Fibroblast of skin of left biceps (primary cell): ENCODE measurements around the gene GPR34.
"Not testable (repeated sequence)": the region's sequence is repeated elsewhere in the genome, so short reads cannot be mapped to it uniquely, and the experiment has no call there.

Experiments used
- DNase-seq, 2 experiments: peaks; one replicate each; pipeline ENCODE4 v3.0.0-alpha.2; 2013; ENCODE audit warnings: low read depth in 2 of 2

GPR34 gene, protein sequence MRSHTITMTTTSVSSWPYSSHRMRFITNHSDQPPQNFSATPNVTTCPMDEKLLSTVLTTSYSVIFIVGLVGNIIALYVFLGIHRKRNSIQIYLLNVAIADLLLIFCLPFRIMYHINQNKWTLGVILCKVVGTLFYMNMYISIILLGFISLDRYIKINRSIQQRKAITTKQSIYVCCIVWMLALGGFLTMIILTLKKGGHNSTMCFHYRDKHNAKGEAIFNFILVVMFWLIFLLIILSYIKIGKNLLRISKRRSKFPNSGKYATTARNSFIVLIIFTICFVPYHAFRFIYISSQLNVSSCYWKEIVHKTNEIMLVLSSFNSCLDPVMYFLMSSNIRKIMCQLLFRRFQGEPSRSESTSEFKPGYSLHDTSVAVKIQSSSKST

GRCh38 chrX:41688835-41689234, at the start of gene GPR34:
Gene GPR34, plus strand, starts transcription at chrX:41688973. Its CDS starts 6,661 bp downstream, at chrX:41695634.
- no peak for DNase-seq

DNA sequence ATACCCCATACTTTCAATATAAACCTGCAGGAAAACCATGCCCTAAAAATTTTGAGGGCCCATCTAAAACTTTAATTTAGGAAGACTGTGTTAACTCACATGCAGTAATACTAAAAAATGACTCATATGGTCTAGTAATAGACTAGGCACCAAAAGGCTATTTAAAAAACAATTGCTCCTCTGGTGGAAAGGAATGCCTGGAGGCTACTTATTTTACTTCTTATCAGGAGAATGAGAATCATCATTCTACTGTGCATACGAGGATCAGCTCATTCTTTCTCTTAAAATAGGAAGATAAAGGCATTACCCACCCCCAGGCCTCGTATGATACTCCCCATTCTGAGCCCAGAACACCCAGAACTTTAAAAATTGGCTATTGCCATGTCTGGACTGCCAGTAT, 42.6 kb upstream of the GPR34 start:
- DNase-seq: not testable (repeated sequence)

GRCh38 chrX:41653125-41653524, 35.6 kb upstream of the GPR34 start:
- no peak for DNase-seq

DNA sequence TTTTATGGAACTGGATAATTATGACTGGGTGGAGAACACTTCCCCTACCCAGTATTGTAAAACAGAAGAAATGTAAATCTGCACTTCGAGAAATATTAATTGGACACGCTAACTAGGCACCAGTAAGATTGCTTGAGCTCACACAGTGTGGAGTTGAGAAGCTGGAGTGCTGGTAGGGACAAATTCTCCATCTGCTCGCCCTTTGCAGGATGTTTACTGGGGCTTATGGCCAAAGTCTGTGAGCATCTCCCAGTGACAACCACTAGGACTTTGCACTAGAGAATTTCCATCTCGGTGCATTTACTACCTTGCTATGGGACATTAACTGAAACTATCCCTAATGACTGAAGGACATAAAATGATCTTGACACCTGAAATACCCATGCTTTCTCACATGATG, 33.7 kb upstream of the GPR34 start:
- no peak for DNase-seq

DNA sequence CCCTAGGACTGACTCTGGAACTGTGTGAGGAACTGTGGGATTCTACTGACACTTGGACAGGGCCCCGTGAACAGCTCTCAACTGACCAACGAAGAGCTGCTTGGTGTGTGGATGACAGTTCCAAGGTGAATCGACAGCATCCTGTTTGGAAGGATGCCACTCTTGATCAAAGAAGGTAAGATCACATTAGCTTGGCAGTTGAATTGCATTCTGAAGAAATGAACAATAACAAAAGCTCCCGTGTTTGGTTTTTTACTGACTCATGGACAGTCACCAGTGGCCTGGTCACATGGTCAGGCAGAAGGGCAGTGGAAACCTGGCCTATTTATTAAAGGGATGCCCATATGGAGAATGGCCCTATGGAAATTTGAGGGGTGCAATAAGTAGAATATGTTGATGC, 33.1 kb upstream of the GPR34 start:
- DNase-seq: no peak

DNA sequence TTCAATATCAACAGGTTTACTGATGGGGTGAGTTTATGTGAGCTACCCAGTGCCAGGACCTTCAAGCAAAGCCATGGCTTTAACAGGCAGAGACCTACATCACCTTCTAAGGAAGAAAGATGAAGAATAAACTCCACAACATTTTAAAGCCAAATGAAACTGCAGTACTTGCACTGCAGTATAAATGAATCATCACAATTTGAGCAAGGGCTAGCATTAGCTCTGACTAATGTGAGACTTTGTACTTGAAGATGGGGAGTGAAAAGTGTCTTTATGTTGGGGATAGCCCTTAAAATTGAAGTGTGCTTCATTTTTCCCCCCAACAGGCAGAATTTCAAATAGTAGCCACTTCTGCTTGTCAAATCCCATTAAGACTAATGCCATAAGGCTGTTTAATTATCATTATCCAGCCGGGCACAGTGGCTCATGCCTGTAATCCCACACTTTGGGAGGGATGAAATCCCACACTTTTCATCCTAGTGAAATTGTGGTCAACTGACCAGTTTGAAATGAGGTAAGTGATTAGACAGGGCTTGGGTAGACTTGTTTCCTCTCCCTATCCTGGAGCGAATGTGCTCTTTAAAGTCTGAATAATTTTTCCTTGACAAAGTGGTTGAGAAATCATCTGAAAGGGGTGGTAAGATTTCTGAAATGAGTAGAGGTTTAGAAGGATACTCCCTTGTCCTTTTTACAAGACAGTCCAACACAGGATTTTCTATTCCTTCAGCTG, 27.2 kb upstream of the GPR34 start:
- no peak for DNase-seq

DNA sequence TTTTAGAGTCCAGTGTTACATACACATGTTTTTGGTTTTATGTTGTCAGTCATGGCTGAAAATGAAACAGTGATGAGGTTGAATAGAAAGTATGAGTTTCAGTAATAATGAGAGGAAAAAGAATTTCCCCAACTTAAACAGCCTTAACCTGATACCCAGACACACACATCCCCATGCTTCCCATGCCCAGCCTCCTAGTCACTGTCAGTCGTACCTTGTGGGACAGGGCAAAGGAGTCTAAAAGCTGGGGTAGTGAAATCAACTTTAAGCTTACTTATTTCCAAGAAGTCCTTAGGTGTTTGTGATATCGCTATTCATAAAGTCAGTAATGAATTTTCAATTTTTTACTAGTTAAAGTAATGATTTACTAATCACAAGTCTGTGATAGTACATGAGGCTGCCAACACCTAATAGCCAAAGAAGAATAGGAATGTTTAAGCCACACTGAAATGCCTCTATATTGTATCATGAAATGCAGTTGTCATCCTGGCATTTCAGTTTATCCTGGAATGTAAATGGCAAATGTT, 24.3 kb upstream of the GPR34 start:
- no peak for DNase-seq

DNA sequence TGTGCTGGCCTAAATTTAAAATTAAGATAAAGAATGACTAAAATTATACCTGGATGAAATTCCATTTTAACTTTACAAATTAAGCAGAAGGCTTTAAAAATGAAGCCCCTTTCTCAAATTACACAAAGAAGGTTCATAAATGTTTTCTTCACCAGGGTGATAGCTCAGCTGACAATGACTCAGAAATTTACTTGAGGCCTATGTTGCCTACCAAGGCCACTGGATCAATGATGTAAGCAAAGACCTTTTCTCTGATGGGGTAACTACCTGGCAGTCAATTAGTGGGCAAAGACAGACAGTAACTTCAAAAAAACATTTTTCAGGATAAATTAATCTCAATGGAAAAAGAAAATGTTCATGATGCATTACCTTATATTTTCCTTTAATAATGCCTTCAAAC, 23.9 kb upstream of the GPR34 start:
- DNase-seq: no peak

DNA sequence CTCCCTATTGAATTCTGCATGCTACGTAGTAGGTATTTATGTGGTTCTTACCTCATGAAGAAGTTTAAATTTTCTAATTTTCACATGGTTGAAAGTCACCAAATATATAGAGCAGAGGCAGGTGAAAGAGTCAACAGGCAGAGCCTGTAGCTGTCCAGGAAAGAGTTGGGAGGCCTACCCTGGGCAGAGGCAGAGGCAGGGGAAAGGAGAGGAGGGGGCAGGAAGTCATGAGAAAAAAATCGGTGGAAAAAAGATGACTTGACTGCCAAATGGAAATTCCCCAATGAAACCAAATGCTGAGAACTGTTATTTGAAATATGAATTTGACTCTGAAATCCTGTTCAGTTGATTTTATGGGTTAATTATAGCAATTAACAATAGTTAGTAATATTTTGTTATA, 23.1 kb upstream of the GPR34 start:
- DNase-seq: no peak

DNA sequence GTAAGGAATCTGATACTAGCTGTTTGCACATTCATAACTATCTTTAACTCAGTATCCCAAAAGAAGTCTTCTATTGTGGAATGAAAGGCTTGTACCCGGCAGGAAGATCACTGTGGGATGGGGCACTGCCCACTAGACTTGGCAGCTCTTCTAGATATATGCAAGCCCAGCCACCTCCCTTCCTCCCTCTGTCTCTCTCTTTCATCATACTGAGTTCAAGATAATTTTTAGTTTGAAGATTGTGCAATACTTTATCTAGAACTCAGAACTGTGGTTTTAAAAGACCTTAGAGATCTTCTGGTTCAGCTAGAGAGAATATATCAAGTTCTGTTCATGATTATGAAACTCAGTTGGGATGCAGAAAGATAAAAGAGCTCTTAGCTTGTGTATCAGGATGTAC, 22.5 kb upstream of the GPR34 start:
- DNase-seq: no peak

DNA sequence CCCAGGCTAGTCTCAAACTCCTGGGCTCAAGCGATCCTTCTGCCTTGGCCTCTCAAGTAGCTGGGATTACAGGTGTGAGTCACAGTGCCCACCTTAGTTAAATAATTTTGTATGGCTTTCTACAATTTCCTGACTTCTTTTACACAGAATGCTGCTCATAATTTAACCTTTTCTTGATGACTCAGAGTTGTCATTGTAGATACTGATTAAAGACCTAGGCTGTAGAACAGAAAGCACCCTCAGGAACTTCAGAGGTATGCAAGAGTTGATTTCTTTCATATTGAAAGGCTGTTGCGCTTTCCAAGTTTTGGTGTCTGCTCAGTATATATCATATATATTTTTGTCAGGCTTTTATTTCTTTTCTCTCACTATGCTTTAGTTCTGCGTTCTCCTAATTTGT, 21.1 kb upstream of the GPR34 start:
- DNase-seq: no peak

DNA sequence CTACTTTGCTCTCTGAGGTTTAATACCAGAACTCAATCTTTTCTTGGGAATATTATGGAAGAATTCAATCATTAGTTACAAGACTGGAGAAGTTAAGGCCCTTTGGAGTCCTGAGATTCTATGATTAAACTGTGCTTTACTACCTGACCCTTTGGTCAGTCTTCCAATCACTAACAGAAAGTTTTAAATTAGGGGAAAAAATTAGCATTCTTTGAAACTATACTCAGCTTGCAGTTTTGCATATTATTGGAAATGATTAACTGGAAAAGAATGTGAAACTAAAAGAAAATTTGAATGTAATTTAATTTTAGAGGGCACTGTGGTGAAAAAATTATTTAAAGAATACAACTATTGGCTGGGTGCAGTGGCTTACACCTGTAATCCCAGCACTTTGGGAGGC, 18.7 kb upstream of the GPR34 start:
- no peak for DNase-seq

- no peak for DNase-seq
Observed at GRCh38 chrX:41671082-41671481, 17.7 kb upstream of the GPR34 start.

GRCh38 chrX:41672643-41673042, 16.1 kb upstream of the GPR34 start:
- no peak for DNase-seq

DNA sequence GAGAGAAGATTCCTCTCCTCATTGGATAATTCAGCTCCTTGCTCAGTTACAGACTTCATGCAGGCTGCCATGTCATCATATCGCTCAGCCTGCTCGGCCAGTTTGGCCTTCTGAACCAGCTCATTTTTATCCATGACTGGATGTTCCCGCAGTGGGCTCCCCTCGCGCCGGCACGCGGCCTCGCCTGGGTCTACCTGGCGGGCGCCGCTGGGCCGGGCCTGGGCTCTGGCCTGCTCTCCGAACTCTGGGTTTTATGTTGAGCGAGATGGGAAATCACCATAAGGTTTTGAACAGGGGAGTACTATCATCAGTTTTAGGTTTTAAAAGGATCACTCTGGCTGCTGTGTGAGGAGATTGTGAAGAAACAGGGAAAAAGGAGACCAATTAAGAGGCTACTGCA, 12.4 kb upstream of the GPR34 start:
- DNase-seq: not testable (repeated sequence)

GRCh38 chrX:41677183-41678060, 11.4 kb upstream of the GPR34 start:
- no peak for DNase-seq

GRCh38 chrX:41684138-41684537, 4.6 kb upstream of the GPR34 start:
- no peak for DNase-seq

GRCh38 chrX:41684940-41685339, 3.8 kb upstream of the GPR34 start:
- no peak for DNase-seq

- DNase-seq: no peak
Observed at GRCh38 chrX:41686788-41687187, 2.0 kb upstream of the GPR34 start.

- no peak for DNase-seq
Observed at GRCh38 chrX:41688156-41688555, 617 bp upstream of the GPR34 start.

- no peak for DNase-seq
Observed at GRCh38 chrX:41689711-41690110, 938 bp downstream of the GPR34 start.

DNA sequence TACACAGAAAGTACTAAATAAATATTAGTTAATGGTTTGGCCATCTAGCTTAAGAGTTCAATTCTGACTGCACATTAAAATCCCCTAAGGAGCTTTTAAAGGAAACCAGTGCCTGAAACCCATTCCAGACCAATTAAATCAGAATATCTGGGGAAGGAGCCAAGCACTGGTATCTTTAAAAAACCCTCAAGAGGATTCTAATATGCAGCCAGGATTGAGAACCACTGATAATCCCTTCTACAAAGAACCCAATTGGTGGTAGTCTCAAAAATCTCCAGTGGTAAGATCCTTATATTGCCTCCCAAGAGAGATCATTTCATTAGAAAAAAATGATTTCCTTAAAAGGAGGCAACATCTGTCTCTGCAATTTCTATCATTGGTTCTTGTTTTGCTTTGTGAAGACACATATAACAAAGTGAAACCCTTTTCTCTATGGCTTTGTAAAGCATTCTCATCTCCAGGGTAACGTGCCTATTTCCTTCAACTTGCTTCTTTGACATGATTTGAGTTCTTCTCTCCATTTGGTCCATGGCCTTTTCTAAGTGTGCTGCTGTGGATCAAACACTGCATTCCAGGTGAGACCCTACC, 3.5 kb downstream of the GPR34 start:
- peak; percentile 59 to 71 for DNase-seq
